ENCODE results near the gene GPRASP3.
"Not testable (repeated sequence)": the region's sequence is repeated elsewhere in the genome, so short reads cannot be mapped to it uniquely, and the experiment has no call there.

The GPRASP3 gene

DNA sequence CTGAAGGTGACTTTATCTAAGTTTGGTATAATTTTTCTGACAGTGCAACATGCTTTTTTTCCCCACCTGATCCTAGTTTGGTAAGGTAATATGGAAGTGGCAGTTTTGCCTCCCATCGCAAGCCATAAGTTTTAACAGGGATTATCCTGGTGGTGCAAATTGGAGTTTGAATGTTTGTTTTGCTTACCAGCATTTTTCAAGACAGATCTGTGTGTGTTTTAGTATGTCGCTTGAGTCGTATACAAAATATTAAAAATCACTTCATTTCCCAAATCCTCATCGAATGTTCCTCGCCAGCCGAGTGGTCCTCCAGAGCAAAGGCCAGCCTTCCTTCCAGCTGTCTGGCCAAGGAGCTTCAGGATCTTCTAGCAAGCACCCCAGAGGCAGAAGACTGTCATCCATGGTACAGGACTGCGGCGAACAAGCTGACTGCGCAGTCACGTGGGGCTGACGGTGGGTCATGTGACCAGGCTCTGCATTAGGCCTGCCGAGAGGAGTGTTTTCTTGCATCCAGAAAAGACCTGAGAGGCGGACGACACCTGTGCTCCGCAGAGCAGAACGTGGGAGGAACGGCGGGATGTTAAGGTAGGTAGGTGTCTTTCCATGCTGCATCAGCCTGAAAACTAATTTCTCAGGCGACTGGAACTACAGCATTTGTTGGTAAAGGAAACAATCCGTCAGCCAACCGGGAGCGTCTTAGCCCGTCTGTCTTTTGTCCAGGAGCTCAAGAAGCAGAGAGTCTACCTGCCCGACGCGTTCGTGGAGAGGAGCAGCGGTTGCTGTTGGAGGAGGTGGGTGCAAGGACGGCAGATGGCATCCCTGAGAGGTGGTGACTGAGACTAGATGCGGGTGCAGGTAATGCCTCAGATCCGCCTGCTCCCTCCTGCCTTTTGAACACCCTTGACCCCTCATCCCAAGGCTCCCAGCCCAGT lies at the start of gene GPRASP3:
TSS of gene GPRASP3 (plus strand) at position 507 of the 932 bp plus-strand sequence. CDS start 28,253 bp downstream, outside the sequence.
- DNase-seq: peak; percentile 1 to 37

DNA sequence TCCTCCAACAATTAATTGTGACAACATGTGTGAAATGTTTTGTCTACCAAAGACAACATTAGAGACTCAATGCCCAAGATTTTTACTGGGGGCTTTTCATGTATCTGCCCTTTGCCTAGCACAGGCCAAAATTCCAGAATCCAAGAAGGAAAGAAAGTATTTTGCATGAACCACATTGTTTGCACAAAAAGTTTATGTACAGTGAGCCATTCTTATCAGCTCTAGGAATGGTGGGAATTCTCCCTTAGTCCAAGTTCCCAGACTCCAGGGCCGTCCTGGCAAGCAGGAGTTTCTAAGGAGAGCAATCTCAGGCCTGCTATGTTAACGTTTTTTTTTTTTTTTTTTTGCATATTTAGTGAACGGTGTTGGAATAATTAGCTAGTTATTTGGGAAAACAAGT lies 47.7 kb upstream of the GPRASP3 start:
- no peak for DNase-seq

GRCh38 chrX:102677479-102677878 lies 43.1 kb upstream of the GPRASP3 start:
- DNase-seq: not testable (repeated sequence)

DNA sequence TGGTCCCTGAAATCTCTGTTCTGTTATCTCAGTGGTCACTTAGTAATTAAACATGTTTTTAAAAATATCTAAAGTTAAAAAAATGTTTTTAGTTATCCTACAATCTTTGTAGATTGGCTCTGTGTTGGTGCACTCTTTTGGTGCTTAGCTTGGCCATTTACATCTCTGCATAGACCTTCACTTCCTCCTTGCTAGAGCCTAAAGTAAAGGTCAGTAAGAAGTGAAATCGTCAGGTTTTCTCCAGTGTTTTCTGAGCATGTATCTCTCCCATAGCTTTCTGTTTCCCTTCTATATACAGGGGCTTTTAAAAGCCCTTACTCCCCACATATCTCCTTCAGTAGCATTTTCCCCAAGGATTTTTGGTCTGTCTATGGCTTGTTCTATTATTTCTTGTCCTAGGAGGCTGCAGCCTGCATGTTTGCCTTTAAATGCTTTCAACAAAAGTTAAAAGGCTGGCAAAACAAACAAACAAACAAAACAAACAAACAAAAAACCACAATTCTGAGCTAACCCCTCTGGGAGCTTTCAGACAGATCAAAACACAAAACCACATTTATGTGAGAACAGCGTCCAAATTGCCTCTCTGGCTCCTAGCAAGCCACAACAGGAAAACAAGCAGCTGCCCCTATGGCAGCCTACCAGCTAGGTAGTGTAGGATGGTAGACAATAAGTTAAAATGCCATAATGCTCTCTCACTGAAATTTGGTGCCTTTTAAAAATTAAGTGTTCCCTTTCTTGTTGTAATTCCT lies 35.6 kb upstream of the GPRASP3 start:
- DNase-seq: no peak

DNA sequence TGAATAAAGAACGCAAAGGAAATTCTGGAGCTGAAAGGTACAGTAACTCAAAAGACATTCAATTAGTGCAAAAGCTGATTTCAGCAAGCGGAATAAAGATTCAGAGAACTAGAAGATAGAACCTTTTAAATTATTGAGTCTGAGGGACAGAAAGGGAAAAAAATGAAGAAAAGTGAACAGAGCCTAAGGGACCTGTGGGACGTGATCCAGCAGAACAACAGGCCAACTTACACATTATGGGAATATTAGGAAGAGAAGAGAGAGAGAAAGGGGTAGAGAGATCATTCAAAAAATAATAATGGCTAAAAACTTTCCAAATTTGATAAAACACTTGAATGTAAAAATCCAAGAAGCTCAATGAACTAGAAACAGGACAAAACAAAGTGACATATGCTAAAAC lies 25.8 kb upstream of the GPRASP3 start:
- no peak for DNase-seq

DNA sequence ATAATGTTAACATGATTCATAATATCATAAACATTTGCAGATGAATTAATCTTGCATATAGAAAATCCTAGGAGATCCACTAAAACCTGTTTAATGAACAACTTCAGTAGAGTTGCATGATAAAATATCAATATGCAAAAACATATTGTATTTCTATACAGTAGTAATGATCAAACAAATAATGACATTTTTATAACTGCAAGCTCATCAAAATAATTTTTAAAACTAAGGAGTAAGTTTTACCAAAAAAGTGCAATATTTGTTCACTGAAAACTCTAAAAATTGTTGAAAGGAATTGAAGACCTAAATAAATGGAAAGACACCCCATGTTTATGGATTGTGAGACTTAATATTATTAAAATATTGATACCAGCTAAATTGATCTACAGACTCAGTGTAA lies 24.2 kb upstream of the GPRASP3 start:
- DNase-seq: no peak

GRCh38 chrX:102697494-102697893 lies 23.0 kb upstream of the GPRASP3 start:
- no peak for DNase-seq

DNA sequence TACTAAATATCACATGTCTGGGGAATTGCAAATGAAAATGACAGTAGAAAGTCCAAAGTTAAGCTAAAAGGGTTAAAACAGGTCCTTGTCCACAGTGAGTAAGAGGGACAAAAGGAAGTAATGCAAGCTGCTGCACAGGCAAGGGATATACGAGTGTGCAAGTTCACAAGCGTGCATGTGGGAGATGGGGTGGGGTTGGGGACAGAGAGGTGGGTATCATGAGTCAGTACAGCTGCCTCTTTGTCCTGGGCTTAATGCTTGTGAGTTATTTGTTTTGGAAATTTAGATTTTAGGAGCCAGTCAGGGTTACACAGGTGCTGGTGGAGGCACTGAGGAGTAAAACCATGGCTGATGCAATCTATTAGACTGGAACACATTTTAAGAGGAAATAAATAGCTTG lies 11.6 kb upstream of the GPRASP3 start:
- no peak for DNase-seq

DNA sequence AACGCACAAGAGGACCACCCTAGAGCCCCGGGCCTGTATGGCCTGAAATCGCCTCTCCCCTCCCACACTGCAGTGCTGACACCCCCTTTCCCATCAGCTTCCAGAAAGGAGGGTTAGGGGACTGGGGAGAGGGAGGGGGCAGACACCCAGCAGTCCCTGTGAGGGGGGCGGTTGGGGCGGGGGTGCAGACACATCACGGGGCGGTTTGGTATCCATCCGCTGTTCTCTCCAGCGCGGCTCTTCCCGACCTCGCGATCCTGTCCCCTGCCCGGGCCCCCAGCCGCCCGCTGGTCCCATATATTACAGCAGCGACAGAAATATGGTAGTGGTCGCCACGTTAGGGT lies 8.7 kb upstream of the GPRASP3 start:
- DNase-seq: no peak

GRCh38 chrX:102712216-102712966 lies 8.2 kb upstream of the GPRASP3 start, which contains the start of gene GPRASP2:
TSS of gene GPRASP2 (plus strand) at chrX:102712448. CDS start at chrX:102714870, 2,422 bp downstream.
- DNase-seq: peak in 1 of 2 experiments; percentile 1

DNA sequence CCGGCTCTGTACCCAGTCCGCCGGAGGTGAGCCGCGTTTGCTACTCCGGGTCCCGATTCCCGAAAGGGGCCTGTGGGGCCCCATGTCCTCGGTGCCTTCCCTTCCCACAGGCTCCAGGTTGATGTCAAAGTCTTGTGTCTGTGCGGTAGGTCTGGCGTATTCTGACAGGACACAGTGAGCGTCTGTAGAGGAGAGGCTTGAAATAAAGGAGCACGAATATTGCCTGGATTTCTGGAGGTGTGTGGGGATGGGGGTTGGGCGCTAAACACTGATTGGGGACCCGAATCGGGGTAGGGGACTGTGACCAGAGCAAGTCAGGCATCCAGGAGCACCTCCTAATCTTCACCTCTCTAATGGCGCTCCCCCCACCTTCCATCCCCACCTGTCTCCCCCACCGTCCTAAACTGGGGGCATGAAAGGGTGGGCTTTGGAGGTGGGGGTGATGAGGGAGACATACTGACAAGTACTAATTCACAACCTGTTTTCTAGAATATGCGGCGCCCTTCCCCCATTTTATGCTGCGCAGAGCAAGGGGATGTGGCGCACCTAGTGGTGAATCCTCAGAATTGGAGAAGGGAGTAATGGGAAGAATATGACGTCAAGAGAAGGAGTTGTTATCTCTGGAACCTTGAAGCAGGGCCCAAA lies 7.4 kb upstream of the GPRASP3 start:
- peak in 1 of 2 experiments; percentile 5 for DNase-seq

DNA sequence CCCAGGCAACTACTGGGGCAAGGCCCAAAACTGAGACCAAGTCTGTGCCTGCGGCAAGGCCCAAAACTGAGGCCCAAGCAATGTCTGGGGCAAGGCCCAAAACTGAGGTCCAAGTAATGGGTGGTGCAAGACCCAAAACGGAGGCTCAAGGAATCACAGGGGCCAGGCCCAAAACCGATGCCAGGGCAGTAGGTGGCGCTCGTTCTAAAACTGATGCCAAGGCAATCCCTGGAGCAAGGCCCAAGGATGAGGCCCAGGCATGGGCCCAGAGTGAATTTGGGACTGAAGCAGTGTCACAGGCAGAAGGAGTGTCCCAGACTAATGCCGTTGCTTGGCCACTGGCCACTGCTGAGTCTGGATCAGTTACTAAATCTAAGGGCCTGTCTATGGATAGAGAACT lies 5.5 kb upstream of the GPRASP3 start:
- DNase-seq: no peak

DNA sequence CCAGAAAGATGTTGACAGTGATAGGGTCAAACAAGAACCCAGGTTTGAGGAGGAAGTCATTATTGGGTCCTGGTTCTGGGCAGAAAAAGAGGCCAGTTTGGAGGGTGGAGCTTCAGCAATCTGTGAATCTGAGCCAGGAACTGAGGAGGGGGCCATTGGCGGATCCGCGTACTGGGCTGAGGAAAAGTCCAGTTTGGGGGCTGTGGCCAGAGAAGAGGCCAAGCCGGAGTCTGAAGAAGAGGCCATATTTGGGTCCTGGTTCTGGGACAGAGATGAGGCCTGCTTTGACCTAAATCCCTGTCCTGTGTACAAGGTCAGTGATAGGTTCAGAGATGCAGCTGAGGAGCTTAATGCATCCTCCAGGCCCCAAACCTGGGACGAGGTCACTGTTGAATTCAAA lies 4.6 kb upstream of the GPRASP3 start:
- DNase-seq: no peak

DNA sequence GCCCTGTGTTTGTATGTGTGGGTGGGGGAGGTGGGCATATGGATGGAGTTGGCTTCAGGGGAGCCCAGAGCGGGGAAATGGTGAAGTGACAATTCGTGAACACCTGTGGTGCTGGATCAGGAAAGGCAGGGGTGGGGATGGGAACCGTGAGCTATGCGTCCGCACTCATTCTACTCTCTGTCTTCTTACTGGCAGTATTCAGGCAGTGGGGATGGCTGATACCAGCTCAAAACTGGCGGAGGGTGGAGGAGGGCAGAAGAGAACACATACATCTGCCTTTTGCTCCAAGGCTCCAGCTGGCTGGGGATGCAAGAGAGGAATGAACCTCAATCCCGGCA lies 595 bp downstream of the GPRASP3 start:
- DNase-seq: not testable (repeated sequence)

DNA sequence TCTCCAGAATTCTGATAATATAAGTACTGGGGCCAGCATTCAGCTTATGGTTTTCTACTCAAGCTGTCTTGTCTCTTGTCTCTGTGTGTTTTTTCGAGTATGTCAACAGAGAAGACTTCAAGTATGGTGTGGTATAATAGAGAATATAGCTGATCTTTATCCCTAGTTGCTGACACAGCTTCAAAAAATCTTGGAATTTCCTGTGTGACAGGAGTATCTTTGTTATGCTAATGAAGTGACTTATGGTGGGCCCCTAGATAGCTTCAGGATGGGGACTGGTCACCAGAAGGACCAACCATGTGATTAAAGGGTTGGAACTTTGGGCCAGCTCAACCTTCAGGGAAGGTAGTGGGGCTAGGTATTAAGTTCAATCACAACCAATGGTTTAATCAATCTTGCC lies 2.9 kb downstream of the GPRASP3 start:
- DNase-seq: no peak

- no peak for DNase-seq
These were observed 7.2 kb downstream of the GPRASP3 start for GRCh38 chrX:102727761-102728160.

DNA sequence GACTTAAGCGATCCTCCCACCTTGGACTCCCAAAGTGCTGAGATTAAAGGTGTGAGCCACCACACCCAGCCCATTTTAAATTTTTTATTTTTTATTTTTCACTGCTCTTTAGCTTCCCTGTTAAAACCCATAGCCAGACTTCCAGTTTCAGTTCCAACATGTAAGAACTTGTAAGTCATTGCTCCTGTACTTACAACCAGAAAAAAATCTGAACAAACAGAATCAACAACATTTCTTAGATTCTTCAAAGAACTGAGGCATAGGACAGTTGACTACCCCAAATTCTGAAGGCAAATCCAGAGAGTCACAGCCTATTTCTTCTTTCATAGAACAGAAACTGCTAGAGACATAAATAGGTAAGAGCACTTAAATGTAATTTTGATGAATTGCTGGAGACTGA lies 8.1 kb downstream of the GPRASP3 start:
- no peak for DNase-seq

DNA sequence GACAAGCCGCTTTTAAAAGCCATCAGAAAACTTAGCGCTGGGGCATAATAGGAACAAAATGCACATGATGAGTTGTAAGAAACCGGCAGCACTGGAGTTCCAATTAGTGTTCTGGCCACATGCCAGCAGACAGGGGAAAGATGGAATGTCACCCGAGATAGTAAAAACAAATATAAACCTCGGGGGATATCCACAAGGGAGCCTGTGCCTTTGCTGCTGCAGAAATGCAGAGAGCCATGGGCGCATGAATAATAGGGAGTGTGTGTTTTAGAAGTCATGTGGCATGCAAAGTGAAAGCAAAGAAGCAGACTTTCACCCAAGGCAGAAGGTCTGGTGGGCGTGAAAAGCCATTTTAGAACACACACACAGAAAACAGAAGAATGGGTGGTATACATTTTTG lies 19.1 kb downstream of the GPRASP3 start:
- no peak for DNase-seq

GRCh38 chrX:102744307-102744706 lies 23.8 kb downstream of the GPRASP3 start:
- DNase-seq: no peak

DNA sequence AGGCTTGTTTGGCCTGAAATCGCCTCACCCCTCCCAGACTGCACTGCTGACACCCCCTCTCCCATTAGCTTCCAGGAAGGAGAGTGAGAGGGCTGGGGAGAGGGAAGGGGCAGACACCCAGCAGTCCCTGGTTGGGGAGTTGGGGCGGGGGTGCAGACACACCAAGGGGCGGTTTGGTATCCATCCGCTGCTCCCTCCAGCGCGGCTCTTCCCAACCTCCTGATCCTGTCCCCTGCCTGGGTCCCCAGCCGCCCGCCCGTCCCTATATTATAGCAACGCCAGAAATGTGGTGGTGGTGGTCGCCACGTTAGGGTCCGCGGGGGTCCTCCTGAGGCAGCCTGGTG lies 24.9 kb downstream of the GPRASP3 start:
- no peak for DNase-seq

DNA sequence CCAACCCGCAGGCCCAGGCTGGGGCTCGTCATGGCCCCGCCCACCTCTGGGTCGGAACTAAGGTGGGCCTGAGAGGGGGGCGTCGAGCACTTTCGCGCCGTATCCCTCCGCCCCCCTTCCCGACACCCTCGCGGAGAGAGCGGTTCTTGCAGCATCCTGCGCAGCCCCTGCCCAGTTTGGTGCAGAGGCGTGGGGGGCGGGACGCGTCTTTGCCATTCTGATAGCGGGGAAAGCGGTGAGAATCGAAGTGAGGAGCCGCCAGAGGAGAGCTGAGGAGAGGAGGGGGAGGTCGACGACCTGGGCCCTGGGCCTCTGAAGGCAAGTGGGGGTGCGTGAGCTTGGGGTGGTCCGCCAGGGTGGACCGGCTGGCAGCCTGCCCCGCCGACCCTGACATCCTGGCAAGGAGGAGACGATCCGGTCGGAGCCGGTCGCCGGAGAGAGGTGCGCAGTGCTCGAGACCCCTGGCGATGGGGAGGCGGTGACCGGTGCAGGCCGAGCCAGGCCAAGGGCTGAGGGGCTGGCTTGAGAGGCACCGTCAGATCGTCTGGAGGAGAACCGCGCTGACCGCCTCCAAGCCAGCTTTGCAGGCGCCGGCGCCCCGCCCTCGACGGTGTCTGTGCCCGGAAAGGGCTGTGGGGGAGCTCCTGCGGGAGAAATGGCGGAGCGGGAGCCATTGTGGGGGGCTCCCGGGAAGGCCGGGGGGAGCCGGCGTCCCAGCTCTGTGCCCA lies 25.5 kb downstream of the GPRASP3 start:
- DNase-seq: no peak

- DNase-seq: peak; percentile 0 to 3
These were observed 44.7 kb downstream of the GPRASP3 start for GRCh38 chrX:102765217-102765616.
